PC-9 (cell line): Measurements from ENCODE around the gene ACVR2B. TPM values are rescaled to one million over a fixed set of nuclear protein-coding genes. Genes with fewer than 3 reads are reported as not detected.

Source experiments
- BruUV-seq: library from RNA; stranded (reverse); fragments of 400-500 nt; replicated peaks from 2 replicates; lab custom pipeline; 2021; lab: Mats Ljungman, UMichigan
- CTCF ChIA-PET: fragments of 300-600 bp; sonication (Branson Sonifier 250); formaldehyde crosslinking; loops from one replicate; lab custom pipeline; 2022; ENCODE audit warnings: antibody characterized with exemption; lab: Charles Lee
- POLR2A ChIA-PET: fragments of 300-600 bp; sonication (Branson Sonifier 250); formaldehyde crosslinking; loops from one replicate; lab custom pipeline; 2022; ENCODE audit warnings: antibody characterized with exemption; ENCODE audit not compliant: unreplicated experiment; lab: Charles Lee
- DNase-seq, 2 experiments: peaks; one replicate each; pipeline versions ENCODE4 v3.0.0 to v3.0.0-alpha.2; 2015 to 2022; ENCODE audit warnings: mixed read lengths in 1 of 2
- H2AFZ ChIP-seq: fragments of 200-600 bp; sonication (generic); 2 replicates; pipeline ENCODE4 v1.8.1; 2017; ENCODE audit warnings: antibody characterized with exemption
- H3F3A ChIP-seq: fragments of 200-600 bp; sonication (generic); 2 replicates; pipeline ENCODE4 v1.8.1; 2017; ENCODE audit warnings: antibody characterized with exemption, mild to moderate bottlenecking, low read depth; ENCODE audit not compliant: insufficient read depth
- H3K27ac ChIP-seq: fragments of 200-600 bp; sonication (generic); 2 replicates; pipeline ENCODE4 v1.6.1; 2016; ENCODE audit warnings: mixed run types
- H3K27me3 ChIP-seq: fragments of 200-600 bp; sonication (generic); 2 replicates; pipeline ENCODE4 v1.6.1; 2016; ENCODE audit warnings: low read depth, mixed run types; ENCODE audit not compliant: insufficient read depth
- H3K36me3 ChIP-seq: fragments of 200-600 bp; sonication (generic); 2 replicates; pipeline ENCODE4 v1.6.1; 2016; ENCODE audit warnings: low read depth, mixed run types
- H3K4me1 ChIP-seq: fragments of 200-600 bp; sonication (generic); replicated peaks from 2 replicates; pipeline ENCODE4 v1.6.1; 2016; ENCODE audit warnings: mixed run types; ENCODE audit not compliant: insufficient read depth
- H3K4me2 ChIP-seq: fragments of 200-600 bp; sonication (generic); 2 replicates; pipeline ENCODE4 v1.6.1; 2017; ENCODE audit warnings: mixed run types
- H3K4me3 ChIP-seq: fragments of 200-600 bp; sonication (generic); 2 replicates; pipeline ENCODE4 v1.6.1; 2016; ENCODE audit warnings: mixed run types
- H3K79me2 ChIP-seq: fragments of 200-600 bp; sonication (generic); 2 replicates; pipeline ENCODE4 v1.6.1; 2017; ENCODE audit warnings: low read depth, mixed run types
- H3K9me2 ChIP-seq: fragments of 200-600 bp; sonication (generic); 2 replicates; pipeline ENCODE4 v1.8.1; 2017; ENCODE audit warnings: mild to moderate bottlenecking; ENCODE audit not compliant: insufficient read depth
- H3K9me3 ChIP-seq: fragments of 200-600 bp; sonication (generic); 2 replicates; pipeline ENCODE4 v1.8.1; 2016; ENCODE audit warnings: low read depth; ENCODE audit not compliant: insufficient read depth
- H4K20me1 ChIP-seq: fragments of 200-600 bp; sonication (generic); 2 replicates; pipeline ENCODE4 v1.8.1; 2017; ENCODE audit not compliant: insufficient read depth
- EZH2 ChIP-seq: fragments of 200-600 bp; sonication (generic); IDR thresholded peaks from 2 replicates; pipeline ENCODE4 v1.8.0; 2017; ENCODE audit warnings: antibody characterized with exemption, low read depth
- intact Hi-C: fragments of 100-400 bp; cut with micrococcal nuclease; formaldehyde crosslinking; loops from one replicate; pipeline ENCODE4 v1.10.0; 2022; ENCODE audit not compliant: unreplicated experiment
- total RNA-seq: library from RNA; stranded (reverse); gene quantifications from 2 replicates; pipeline ENCODE4 v1.2.3, GENCODE V29; 2021
- TF ChIP-seq, protein P1 (sequence below): fragments of 200-600 bp; sonication (generic); conservative IDR thresholded peaks from 2 replicates; pipeline ENCODE4 v1.6.1; 2017; ENCODE audit warnings: mixed run types, antibody characterized with exemption, mild to moderate bottlenecking, moderate library complexity

The ACVR2B gene
- total RNA-seq, 1 experiment from 2014 or later = 11.0 TPM

DNA sequence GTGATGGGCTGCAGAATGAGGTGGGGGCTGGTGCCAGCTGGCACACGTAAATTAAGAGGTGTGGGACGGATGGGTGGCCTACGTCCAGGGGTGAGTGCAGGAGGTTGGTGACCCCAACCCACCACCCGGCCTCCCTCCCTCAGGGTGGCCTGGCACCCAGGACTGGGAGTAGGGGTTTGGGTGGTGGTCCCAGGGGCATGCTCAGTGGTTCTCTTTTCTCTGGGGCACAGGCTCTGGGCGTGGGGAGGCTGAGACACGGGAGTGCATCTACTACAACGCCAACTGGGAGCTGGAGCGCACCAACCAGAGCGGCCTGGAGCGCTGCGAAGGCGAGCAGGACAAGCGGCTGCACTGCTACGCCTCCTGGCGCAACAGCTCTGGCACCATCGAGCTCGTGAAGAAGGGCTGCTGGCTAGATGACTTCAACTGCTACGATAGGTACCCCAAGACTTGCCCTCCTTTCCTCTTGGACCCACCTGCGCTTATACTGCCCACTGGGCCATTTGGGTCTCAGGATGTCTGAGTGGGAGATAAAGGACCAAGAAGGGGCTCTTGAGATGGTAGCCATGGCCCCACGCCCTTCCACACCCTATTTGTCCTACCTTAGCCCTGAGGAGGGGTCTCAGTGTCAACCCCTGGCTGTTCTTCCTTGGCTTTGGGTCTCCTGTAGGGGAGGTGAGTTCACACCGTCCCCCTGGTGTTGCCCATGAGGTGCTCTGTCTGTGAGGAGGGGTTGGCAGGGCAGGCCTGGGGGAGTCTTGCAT is 23.5 kb downstream of the ACVR2B start:
- TF ChIP-seq, protein P1, sequence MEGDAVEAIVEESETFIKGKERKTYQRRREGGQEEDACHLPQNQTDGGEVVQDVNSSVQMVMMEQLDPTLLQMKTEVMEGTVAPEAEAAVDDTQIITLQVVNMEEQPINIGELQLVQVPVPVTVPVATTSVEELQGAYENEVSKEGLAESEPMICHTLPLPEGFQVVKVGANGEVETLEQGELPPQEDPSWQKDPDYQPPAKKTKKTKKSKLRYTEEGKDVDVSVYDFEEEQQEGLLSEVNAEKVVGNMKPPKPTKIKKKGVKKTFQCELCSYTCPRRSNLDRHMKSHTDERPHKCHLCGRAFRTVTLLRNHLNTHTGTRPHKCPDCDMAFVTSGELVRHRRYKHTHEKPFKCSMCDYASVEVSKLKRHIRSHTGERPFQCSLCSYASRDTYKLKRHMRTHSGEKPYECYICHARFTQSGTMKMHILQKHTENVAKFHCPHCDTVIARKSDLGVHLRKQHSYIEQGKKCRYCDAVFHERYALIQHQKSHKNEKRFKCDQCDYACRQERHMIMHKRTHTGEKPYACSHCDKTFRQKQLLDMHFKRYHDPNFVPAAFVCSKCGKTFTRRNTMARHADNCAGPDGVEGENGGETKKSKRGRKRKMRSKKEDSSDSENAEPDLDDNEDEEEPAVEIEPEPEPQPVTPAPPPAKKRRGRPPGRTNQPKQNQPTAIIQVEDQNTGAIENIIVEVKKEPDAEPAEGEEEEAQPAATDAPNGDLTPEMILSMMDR = no peak
- TF ChIP-seq EZH2 = no peak
- Histone ChIP-seq H3K9me2 (no peaks in the 10 kb centered on the region), H3K27me3 (no peaks in the 10 kb centered on the region), H3K9me3 (no peaks in the 10 kb centered on the region), H2AFZ (no peak overlapping the region), H3K4me2 (no peak overlapping the region), H3F3A (no peaks in the 10 kb centered on the region), H3K79me2 (0 out of 2 replicates have a peak, but pooled peaks cover under 1% of the 10 kb centered on the region), H3K36me3 (no peaks in the 10 kb centered on the region), H3K27ac (no peak overlapping the region), H3K4me1 (no peaks in the 10 kb centered on the region), H4K20me1 (no peaks in the 10 kb centered on the region; the same call in 1 of the 2 replicates), H3K4me3 (no peak overlapping the region)
- POLR2A ChIA-PET = no interaction called here
- CTCF ChIA-PET = no interaction called here
- intact Hi-C loops = no loop called here
- BruUV-seq = no TSS peak
- DNase-seq = no peak

DNA sequence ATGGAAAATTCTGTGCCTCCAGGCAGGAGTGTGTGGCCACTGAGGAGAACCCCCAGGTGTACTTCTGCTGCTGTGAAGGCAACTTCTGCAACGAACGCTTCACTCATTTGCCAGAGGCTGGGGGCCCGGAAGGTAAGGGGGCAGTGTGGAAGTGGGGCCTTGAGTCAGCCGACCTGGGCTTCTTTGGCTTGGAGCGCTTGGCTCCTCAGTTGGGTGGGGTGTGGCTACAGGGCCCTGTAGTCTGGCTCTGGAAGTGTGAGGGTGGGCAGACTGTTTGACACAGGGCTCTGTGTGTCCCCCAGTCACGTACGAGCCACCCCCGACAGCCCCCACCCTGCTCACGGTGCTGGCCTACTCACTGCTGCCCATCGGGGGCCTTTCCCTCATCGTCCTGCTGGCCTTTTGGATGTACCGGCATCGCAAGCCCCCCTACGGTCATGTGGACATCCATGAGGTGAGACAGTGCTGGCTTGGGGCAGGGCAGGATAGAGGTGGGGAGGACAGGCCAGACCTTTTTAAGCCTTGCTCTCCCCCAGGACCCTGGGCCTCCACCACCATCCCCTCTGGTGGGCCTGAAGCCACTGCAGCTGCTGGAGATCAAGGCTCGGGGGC is 24.3 kb downstream of the ACVR2B start:
- CTCF ChIA-PET = no interaction called here
- Histone ChIP-seq H3K4me1 (no peaks in the 10 kb centered on the region), H3K4me3 (no peak overlapping the region), H3K27ac (no peak overlapping the region), H3K27me3 (no peaks in the 10 kb centered on the region), H4K20me1 (no peaks in the 10 kb centered on the region; the same call in 1 of the 2 replicates), H3K4me2 (no peak overlapping the region), H3K36me3 (no peaks in the 10 kb centered on the region), H2AFZ (no peak overlapping the region), H3K9me3 (no peaks in the 10 kb centered on the region), H3K9me2 (no peaks in the 10 kb centered on the region), H3K79me2 (no peaks in the 10 kb centered on the region), H3F3A (no peaks in the 10 kb centered on the region)
- TF ChIP-seq, protein P1 = no peak
- no peak for TF ChIP-seq EZH2
- intact Hi-C loops = loop anchor here (2.0 kb wide), 2 partner anchors 131 to 473 kb away; partner anchors contain the start of gene XYLB
- POLR2A ChIA-PET = no interaction called here
- no TSS peak for BruUV-seq
- DNase-seq = no peak

DNA sequence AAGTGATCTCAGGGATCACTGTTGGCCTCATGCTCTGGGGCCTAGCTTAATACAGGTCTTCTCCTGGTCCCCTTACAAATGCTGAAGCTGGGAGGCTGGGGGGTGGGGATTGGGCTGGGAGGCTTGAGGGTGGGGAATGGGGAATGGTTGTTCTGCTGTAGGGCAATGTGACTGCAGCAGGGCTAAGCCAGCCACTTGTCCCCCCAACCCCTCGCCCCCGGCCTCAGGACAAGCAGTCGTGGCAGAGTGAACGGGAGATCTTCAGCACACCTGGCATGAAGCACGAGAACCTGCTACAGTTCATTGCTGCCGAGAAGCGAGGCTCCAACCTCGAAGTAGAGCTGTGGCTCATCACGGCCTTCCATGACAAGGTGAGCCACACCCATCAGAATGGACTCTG is 25.2 kb downstream of the ACVR2B start:
- Histone ChIP-seq H3K4me1 (no peaks in the 10 kb centered on the region), H4K20me1 (no peaks in the 10 kb centered on the region; the same call in 1 of the 2 replicates), H2AFZ (no peak overlapping the region), H3K79me2 (no peaks in the 10 kb centered on the region), H3K4me3 (no peak overlapping the region), H3K4me2 (no peak overlapping the region), H3F3A (no peaks in the 10 kb centered on the region), H3K9me3 (no peaks in the 10 kb centered on the region), H3K27ac (no peak overlapping the region), H3K9me2 (no peaks in the 10 kb centered on the region), H3K27me3 (no peaks in the 10 kb centered on the region), H3K36me3 (no peaks in the 10 kb centered on the region)
- ChIA-PET POLR2A (no interaction called here), CTCF (no interaction called here)
- DNase-seq = no peak
- TF ChIP-seq EZH2 = no peak
- TF ChIP-seq, protein P1 = no peak
- intact Hi-C loops = loop anchor here (1.0 to 2.0 kb wide), 4 partner anchors 132 to 505 kb away; partner anchors contain the start of gene XYLB
- no TSS peak for BruUV-seq
